HG02759 (cell line): ENCODE measurements around the gene ITPRIPL1.

Source experiments
- ATAC-seq: cut with Tn5 transposase; IDR thresholded peaks from one replicate; pipeline ENCODE4 v1.9.1; 2021; ENCODE audit warnings: mild to moderate bottlenecking, moderate library complexity; ENCODE audit not compliant: unreplicated experiment

ITPRIPL1 gene

GRCh38 chr2:96320728-96321622 lies 4.1 kb upstream of the ITPRIPL1 start:
- ATAC-seq = peak; percentile 22

GRCh38 chr2:96323849-96324248 lies 1.3 kb upstream of the ITPRIPL1 start:
- no peak for ATAC-seq

GRCh38 chr2:96324721-96325040 lies 436 bp upstream of the ITPRIPL1 start:
- no peak for ATAC-seq

- no peak for ATAC-seq
These were observed 753 bp downstream of the ITPRIPL1 start for GRCh38 chr2:96325884-96326255.

- ATAC-seq = no peak
These were observed 1.4 kb downstream of the ITPRIPL1 start for GRCh38 chr2:96326564-96326963.

GRCh38 chr2:96326990-96327820 lies 2.1 kb downstream of the ITPRIPL1 start:
- no peak for ATAC-seq

GRCh38 chr2:96329456-96329855 lies 4.3 kb downstream of the ITPRIPL1 start:
- no peak for ATAC-seq

GRCh38 chr2:96329874-96330273 lies 4.8 kb downstream of the ITPRIPL1 start:
- no peak for ATAC-seq

GRCh38 chr2:96330407-96330806 lies 5.3 kb downstream of the ITPRIPL1 start:
- ATAC-seq = no peak

- ATAC-seq = no peak
These were observed 8.6 kb downstream of the ITPRIPL1 start for GRCh38 chr2:96333708-96334107.

- ATAC-seq = no peak
These were observed 11.1 kb downstream of the ITPRIPL1 start for GRCh38 chr2:96336104-96336775.

GRCh38 chr2:96336873-96337272 lies 11.8 kb downstream of the ITPRIPL1 start:
- no peak for ATAC-seq

GRCh38 chr2:96340493-96341414 lies 15.6 kb downstream of the ITPRIPL1 start:
- no peak for ATAC-seq

GRCh38 chr2:96341641-96342040 lies 16.5 kb downstream of the ITPRIPL1 start:
- ATAC-seq = no peak

- ATAC-seq = no peak
These were observed 17.0 kb downstream of the ITPRIPL1 start for GRCh38 chr2:96342085-96342484.

- ATAC-seq = peak; percentile 95
These were observed 18.9 kb downstream of the ITPRIPL1 start for GRCh38 chr2:96344011-96344410.

- ATAC-seq = no peak
These were observed 20.3 kb downstream of the ITPRIPL1 start for GRCh38 chr2:96345438-96345837.

GRCh38 chr2:96345868-96346462 lies 20.8 kb downstream of the ITPRIPL1 start:
- ATAC-seq = no peak

- no peak for ATAC-seq
These were observed 22.3 kb downstream of the ITPRIPL1 start for GRCh38 chr2:96347395-96347794.

GRCh38 chr2:96353032-96353561 lies 28.0 kb downstream of the ITPRIPL1 start:
- ATAC-seq = no peak
